Prostate gland (tissue), 2 donors: Measurements from ENCODE around the gene CC2D2B.

Source experiments
- POLR2A ChIP-seq: fragments of 450-650 bp; IDR thresholded peaks from one replicate; pipeline ENCODE4 v1.6.1; 2016; ENCODE audit warnings: antibody characterized with exemption, mild to moderate bottlenecking
- POLR2AphosphoS5 ChIP-seq: sonication (generic); formaldehyde crosslinking; IDR thresholded peaks from one replicate; pipeline ENCODE4 v1.6.1; 2017; ENCODE audit warnings: antibody characterized with exemption
- TF ChIP-seq, protein P1 (sequence below), 4 experiments: fragments of 200-600 bp in 2 of 4; fragments of 450-650 bp in 2 of 4; sonication (generic) in 2 of 4; IDR thresholded peaks; 1 replicate in 3 of 4; 2 replicates in 1 of 4; pipeline ENCODE4 v1.5.1; 2016 to 2019; ENCODE audit warnings: antibody characterized with exemption in 4 of 4, mild to moderate bottlenecking in 2 of 4, moderate library complexity in 2 of 4

DNA sequence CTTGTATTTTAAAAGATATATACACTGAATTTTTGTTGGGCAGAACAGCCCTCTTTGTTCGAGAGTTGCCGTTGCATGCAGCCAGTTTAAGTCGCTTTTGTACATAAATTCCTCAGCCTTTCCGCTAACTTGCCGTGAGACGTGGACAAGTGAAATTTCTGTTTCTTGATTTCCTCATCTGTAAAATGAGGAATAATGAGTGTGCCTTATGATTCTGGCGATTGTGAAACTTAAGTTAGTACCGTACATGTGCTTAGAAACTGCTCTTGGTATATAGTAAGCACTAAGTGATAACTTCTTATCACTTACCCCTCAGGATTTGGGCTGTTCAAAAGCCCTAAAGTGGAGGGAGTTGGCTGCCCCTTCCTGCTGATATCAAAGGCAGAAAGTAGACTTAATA, 137.0 kb downstream of the CC2D2B start:
- TF ChIP-seq, protein P1, sequence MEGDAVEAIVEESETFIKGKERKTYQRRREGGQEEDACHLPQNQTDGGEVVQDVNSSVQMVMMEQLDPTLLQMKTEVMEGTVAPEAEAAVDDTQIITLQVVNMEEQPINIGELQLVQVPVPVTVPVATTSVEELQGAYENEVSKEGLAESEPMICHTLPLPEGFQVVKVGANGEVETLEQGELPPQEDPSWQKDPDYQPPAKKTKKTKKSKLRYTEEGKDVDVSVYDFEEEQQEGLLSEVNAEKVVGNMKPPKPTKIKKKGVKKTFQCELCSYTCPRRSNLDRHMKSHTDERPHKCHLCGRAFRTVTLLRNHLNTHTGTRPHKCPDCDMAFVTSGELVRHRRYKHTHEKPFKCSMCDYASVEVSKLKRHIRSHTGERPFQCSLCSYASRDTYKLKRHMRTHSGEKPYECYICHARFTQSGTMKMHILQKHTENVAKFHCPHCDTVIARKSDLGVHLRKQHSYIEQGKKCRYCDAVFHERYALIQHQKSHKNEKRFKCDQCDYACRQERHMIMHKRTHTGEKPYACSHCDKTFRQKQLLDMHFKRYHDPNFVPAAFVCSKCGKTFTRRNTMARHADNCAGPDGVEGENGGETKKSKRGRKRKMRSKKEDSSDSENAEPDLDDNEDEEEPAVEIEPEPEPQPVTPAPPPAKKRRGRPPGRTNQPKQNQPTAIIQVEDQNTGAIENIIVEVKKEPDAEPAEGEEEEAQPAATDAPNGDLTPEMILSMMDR (IDR thresholded peaks at IDR 0.05), result no peak
- TF ChIP-seq POLR2A (no peak), POLR2AphosphoS5 (no peak)
